ENCODE data around the gene MEGF10.

The MEGF10 gene

GRCh38 chr5:127377651-127378050 is 87.1 kb downstream of the MEGF10 start:
- H3K79me2 ChIP-seq (ENCODE audit: insufficient read depth, low read length) = no peaks in the 10 kb centered on the region
- no peak overlapping the region for H3K27ac ChIP-seq (ENCODE audit: low read depth, low read length, poor library complexity, severe bottlenecking)
- H3K27me3 ChIP-seq (ENCODE audit: insufficient read depth, low read length) = no peaks in the 10 kb centered on the region

GRCh38 chr5:127385936-127386335 is 95.3 kb downstream of the MEGF10 start:
- no peaks in the 10 kb centered on the region for H3K36me3 ChIP-seq (ENCODE audit: insufficient read depth, low read length)
- H3K4me3 ChIP-seq (ENCODE audit: low read depth, low read length, poor library complexity, severe bottlenecking) = no peak overlapping the region
- H3F3A ChIP-seq (ENCODE audit: insufficient read depth, low read length) = no peaks in the 10 kb centered on the region
- TF ChIP-seq CTCF (IDR thresholded peaks at IDR 0.05; ENCODE audit: low read length) (no peak), EZH2 (IDR thresholded peaks at IDR 0.05; ENCODE audit: borderline replicate concordance, low read length) (no peak)
- no peaks in the 10 kb centered on the region for H3K9me2 ChIP-seq (ENCODE audit: low read depth, low read length)
- H3K4me1 ChIP-seq (ENCODE audit: insufficient read depth, low read length, severe bottlenecking) = no peaks in the 10 kb centered on the region
- no peaks in the 10 kb centered on the region for H3K9me3 ChIP-seq (ENCODE audit: low read length)
- H3K4me2 ChIP-seq (ENCODE audit: low read length) = no peak overlapping the region
- no peak overlapping the region for H3K27ac ChIP-seq (ENCODE audit: low read depth, low read length, poor library complexity, severe bottlenecking)
- H4K20me1 ChIP-seq (ENCODE audit: insufficient read depth, low read length) = no peaks in the 10 kb centered on the region
- H2AFZ ChIP-seq (ENCODE audit: low read length) = no peak overlapping the region
- no peak overlapping the region for H3K9ac ChIP-seq (ENCODE audit: low read length)
- no peaks in the 10 kb centered on the region for H3K79me2 ChIP-seq (ENCODE audit: insufficient read depth, low read length)
- no peaks in the 10 kb centered on the region for H3K27me3 ChIP-seq (ENCODE audit: insufficient read depth, low read length)

More at GRCh38 chr5:127377651-127378050, 87.1 kb downstream of the MEGF10 start:
- no peaks in the 10 kb centered on the region for H3K4me1 ChIP-seq (ENCODE audit: insufficient read depth, low read length, severe bottlenecking)
- H3F3A ChIP-seq (ENCODE audit: insufficient read depth, low read length) = no peaks in the 10 kb centered on the region
- no peaks in the 10 kb centered on the region for H3K9me2 ChIP-seq (ENCODE audit: low read depth, low read length)
- TF ChIP-seq CTCF (IDR thresholded peaks at IDR 0.05; ENCODE audit: low read length) = no peak
- TF ChIP-seq EZH2 (IDR thresholded peaks at IDR 0.05; ENCODE audit: borderline replicate concordance, low read length) = no peak
- peaks cover 3% of the 10 kb centered on the region; the same call in 1 of the 2 replicates for H3K9me3 ChIP-seq (ENCODE audit: low read length)
- H3K36me3 ChIP-seq (ENCODE audit: insufficient read depth, low read length) = no peaks in the 10 kb centered on the region
- H3K4me3 ChIP-seq (ENCODE audit: low read depth, low read length, poor library complexity, severe bottlenecking) = no peak overlapping the region
- H3K9ac ChIP-seq (ENCODE audit: low read length) = no peak overlapping the region
- H2AFZ ChIP-seq (ENCODE audit: low read length) = no peak overlapping the region
- H3K4me2 ChIP-seq (ENCODE audit: low read length) = no peak overlapping the region
- H4K20me1 ChIP-seq (ENCODE audit: insufficient read depth, low read length) = no peaks in the 10 kb centered on the region

GRCh38 chr5:127386557-127386956 is 96.0 kb downstream of the MEGF10 start:
- Histone ChIP-seq H4K20me1 (ENCODE audit: insufficient read depth, low read length) (no peaks in the 10 kb centered on the region), H2AFZ (ENCODE audit: low read length) (no peak overlapping the region), H3K9ac (ENCODE audit: low read length) (no peak overlapping the region), H3K4me2 (ENCODE audit: low read length) (no peak overlapping the region), H3K27me3 (ENCODE audit: insufficient read depth, low read length) (no peaks in the 10 kb centered on the region), H3K9me2 (ENCODE audit: low read depth, low read length) (no peaks in the 10 kb centered on the region), H3K27ac (ENCODE audit: low read depth, low read length, poor library complexity, severe bottlenecking) (no peak overlapping the region), H3K4me3 (ENCODE audit: low read depth, low read length, poor library complexity, severe bottlenecking) (no peak overlapping the region), H3K4me1 (ENCODE audit: insufficient read depth, low read length, severe bottlenecking) (no peaks in the 10 kb centered on the region), H3K79me2 (ENCODE audit: insufficient read depth, low read length) (no peaks in the 10 kb centered on the region), H3K36me3 (ENCODE audit: insufficient read depth, low read length) (no peaks in the 10 kb centered on the region), H3K9me3 (ENCODE audit: low read length) (no peaks in the 10 kb centered on the region), H3F3A (ENCODE audit: insufficient read depth, low read length) (no peaks in the 10 kb centered on the region)
- TF ChIP-seq EZH2 (IDR thresholded peaks at IDR 0.05; ENCODE audit: borderline replicate concordance, low read length) (no peak), CTCF (IDR thresholded peaks at IDR 0.05; ENCODE audit: low read length) (no peak)
